Measurements from ENCODE around the gene LIMK1.
A peak's percentile ranks its signal among the peaks of the same experiment; 100 is the strongest.
"Not testable (repeated sequence)": the region's sequence is repeated elsewhere in the genome, so short reads cannot be mapped to it uniquely, and the experiment has no call there.

The LIMK1 gene

GRCh38 chr7:74084722-74085578, 1.3 kb downstream of the LIMK1 start:
- no peak for DNase-seq (ENCODE audit: low read depth)

DNA sequence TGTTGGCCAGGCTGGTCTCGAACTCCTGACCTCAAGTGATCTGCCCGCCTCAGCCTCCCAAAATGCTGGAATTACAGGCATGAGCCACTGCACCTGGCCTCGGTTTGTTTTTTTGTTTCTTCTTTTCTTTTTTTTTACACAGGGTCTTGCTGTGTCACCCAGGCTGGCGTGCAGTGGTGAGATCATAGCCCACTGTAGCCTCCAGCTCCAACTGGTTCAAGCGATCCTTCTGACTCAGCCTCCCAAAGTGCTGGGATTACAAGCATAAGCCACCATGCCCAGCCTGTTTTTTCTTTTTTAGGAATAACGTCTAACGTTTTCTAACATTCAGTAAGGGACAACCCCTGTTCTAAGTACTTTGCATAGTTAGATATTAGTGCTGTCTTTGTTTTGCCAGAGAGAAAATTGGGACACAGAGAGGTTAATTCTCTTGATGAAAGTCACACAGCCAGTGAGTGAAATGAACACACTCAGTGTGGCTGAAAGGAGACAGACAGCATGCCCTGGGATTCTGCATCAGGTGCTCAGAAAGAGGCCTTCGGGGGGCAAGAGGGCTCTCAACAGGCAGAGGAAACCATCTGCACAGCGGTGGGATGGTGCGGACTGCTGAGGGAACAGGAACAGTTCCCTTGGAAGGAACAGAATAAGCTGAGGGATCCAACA, 4.3 kb downstream of the LIMK1 start:
- no peak for DNase-seq (ENCODE audit: low read depth)

DNA sequence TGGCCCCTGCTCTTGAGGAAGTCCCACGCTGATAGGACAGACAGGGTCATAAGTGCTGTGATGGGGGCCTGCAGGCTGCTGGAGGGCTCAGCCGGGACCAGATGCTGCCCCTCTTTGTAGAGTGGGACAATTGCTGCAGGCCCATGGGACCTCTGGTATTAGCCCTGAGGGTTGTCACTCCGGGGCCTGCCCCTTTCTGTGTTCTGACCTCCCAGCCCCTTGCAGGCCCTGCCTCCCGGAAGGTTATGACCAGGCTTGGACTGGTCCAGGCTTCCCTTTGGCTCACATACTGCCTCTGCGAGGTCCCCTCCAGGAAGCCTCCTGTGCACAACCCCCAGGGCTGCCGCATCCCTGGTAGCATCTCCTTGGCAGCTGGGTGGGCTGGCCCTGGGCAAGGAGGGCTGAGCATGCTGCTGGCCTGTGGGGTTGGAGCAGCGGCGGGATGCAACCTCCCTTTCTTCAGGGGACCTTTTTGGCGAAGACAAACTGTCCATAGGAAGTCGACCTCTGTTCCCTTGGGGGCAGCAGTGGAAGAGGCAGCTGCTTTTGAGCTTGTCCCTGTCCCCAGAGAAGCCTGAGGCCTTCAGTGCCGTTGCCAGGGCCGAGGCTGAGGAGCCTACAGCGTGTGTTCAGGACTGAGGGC, 8.8 kb downstream of the LIMK1 start:
- no peak for DNase-seq (ENCODE audit: low read depth)

- no peak for DNase-seq (ENCODE audit: low read depth)
These were observed 9.4 kb downstream of the LIMK1 start for GRCh38 chr7:74092964-74093471.

DNA sequence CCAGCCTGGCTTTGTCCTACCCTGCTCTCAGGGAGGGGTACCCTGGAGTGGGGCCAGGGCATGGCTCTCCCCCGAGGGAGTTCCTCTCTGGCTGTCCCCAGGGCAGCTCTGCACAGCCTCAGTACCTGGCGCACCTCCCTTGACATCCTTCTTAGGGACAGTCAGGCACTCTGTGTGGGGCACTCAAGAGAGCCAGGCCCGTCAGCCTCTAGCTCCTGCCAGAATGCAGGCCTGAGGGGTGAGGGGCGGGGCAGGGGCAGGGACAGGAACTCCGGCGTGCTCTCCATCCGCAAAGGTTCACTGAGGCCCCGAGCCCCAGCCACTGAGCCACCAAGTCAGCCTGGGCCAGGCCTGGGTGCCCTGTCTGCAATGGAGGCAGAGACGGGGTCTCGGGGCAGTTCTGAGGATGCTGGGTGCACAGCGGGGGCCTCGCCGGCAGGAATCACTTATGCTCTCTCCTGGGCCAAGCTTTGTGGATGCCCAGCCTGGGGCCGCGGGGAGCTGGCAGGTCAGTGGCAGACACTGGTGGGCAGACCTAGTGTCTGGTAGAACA, 10.1 kb downstream of the LIMK1 start:
- DNase-seq (ENCODE audit: low read depth): no peak

DNA sequence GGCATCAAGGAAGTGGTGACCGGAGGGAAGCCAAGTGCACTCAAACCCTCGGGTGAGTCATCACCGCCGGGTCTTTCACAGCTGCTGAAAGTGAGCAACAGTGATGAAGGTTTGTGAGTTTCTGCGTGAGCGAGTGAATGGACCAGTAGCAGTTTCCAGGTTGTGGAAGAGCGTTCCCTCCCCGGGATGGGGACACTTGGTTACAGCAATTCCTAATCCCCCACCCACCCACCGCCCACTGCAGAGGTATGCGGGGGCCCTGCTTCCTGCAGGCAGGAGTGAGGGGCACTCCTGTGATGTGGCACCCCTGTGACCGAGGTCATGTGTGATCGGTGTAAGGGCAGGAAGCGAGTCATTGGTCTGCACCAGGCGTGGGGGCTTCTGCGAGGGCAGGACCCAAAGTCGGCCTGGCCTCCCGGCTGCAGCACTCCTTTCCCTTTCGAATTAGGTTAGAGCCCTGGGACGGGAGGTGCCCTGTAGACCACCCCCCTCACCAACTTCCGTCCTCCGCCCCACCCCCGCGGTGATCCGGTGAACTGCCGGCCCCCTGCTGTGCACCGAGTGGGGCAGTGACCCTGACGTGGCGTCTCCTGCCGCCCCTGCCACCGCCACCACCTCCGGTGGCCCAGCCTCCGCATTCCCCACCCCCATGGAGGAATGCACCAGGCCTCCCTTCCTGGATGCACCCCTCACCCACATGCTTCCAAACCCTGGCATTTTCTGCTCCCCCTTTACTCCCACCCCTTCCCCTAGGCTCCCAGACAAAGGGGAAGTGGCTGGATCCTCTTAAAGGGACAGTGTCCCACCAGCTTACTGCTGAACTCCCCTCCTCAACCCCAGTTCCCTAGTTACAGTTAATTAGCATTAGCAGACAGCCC, 10.9 kb downstream of the LIMK1 start:
- peak; percentile 93 for DNase-seq (ENCODE audit: low read depth)

GRCh38 chr7:74095135-74095534, 11.5 kb downstream of the LIMK1 start:
- DNase-seq (ENCODE audit: low read depth): no peak

DNA sequence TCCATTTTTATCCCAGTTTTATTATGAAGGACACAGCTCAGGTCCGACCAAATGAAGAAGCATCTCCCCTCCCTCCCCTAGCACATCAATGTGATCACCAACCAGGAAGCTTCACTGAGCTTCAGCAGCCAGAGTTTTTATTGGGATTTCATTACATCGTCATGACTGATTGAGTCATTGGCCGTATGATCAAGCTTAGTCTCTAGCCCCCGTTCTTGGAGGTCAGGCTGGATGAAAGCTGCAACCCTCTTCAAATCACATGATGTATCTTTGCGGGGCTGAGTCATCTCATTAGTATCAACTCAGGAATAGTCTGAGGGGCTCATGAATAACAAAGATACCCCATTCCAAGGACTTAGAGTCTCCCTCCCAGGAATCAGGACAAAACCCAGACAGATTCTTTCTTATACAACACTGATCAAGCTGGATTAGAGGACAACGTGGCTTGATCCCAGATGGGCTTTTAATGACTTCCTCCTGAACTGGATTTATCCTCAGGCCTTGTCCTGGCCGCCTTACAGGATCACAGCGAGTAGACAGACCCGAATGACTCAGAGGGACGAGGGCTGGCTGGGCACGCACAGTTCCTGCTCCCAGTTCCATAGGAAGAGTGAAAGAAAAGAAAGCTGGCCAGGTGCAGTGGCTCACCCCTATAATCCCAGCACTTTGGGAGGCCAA, 14.5 kb downstream of the LIMK1 start:
- DNase-seq (ENCODE audit: low read depth): peak; percentile 97

GRCh38 chr7:74099031-74099430, 15.4 kb downstream of the LIMK1 start:
- no peak for DNase-seq (ENCODE audit: low read depth)

DNA sequence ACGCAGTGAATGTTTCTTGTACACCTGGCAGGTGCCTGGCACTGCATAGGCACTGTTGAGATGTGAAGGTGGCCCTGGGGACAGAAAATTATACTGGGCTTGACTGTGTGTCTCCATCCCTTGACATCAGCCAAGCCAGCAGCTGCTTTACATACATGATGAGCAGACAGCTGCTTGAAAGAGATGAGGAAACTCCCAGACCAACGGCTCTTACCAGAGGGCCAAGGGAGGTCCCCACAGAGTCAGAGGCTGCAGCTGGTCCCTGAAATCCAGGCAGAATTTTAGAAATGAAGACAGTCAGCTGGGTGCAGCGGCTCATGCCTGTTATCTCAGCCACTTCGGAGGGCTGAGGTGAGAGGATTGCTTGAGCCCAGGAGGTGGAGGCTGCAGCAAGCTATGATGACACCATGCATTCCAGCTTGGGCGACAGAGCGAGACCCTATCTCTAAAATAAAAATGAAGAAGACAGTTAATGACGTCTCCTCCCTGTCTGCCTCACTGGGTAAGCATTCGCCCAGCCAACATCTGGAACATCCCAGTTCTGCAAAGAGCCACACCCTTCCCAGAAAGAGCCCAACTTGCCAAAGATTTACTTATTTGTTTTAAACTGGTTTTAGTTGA, 17.6 kb downstream of the LIMK1 start:
- DNase-seq (ENCODE audit: low read depth): no peak

DNA sequence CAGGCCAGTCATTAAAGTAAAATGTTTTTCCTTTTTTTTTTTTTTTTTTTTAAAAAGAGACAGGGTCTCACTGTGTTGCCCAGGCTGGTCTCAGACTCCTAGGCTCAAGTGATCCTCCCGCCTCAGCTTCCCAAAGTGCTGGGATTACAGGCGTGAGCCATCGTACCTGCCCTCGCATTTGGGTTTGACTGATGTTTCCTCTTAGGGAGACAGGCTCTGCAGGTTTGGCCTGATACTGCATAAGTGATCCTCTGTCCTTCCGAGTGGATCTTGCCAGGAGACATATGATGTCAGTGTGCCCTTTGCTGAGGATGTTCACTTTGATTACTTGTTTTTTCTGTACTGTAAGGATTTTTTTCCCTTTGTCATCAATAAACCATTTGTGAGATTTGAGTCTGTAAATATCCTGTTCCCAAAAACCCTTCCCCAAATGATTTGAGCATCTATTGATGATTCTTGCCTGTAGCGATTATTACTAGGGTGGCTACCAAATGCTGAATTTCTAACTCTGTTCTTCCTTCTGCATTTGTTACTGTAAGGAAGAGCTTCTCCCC, 19.7 kb downstream of the LIMK1 start:
- DNase-seq (ENCODE audit: low read depth): no peak

DNA sequence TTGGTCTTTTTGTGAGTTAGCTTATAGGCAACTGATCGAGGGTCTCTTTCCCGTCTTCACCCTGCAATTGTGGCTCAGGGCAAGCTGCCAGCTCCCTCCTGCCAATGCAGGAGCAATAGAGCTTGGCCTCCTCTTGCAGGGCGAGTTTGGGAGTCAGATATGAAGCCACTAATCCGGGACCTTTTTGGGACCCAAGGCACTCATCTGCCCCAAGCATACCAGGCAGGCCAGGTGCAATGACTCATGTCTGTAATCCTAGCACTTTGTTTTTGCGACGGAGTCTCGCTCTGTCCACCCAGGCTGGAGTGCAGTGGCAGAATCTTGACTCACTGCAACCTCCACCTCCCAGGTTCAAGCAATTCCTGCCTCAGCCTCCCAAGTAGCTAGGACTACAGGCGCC, 21.1 kb downstream of the LIMK1 start:
- no peak for DNase-seq (ENCODE audit: low read depth)

- DNase-seq (ENCODE audit: low read depth): no peak
These were observed 22.4 kb downstream of the LIMK1 start for GRCh38 chr7:74105992-74106391.

DNA sequence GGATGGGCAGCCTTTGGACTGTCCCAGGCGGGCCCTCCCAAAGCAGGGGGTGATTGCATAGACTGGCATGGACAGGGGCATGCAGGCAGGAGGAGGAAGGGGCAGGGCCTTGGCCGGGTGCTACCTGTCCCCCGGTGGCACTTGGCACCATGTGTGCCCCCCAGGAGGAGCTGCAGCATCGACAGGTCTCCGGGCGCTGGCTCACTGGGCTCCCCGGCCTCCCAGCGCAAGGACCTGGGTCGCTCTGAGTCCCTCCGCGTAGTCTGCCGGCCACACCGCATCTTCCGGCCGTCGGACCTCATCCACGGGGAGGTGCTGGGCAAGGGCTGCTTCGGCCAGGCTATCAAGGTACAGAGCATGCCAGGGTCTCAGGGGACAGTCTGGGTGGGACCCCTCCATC, 23.2 kb downstream of the LIMK1 start:
- no peak for DNase-seq (ENCODE audit: low read depth)

- DNase-seq (ENCODE audit: low read depth): no peak
These were observed 31.7 kb downstream of the LIMK1 start for GRCh38 chr7:74115326-74115725.

DNA sequence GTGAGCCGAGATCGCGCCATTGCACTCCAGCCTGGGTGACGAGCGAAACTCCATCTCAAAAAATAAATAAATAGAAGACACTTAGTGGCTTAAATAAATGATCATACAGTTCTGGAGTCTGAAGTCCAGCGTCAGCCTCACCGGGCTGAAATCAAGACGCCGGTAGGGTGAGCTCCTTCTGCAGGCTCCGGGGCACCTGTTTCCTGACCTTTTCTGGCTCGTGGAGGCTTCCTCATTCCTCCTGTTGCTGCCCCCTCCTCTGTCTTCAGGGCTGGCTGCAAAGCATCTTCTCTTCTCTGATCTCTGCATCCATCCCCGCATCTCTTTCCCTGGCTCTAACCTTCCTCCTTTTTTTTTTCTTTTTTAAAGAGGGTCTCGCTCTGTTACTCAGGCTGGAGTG, 32.8 kb downstream of the LIMK1 start:
- DNase-seq (ENCODE audit: low read depth): no peak

- no peak for DNase-seq (ENCODE audit: low read depth)
These were observed 36.2 kb downstream of the LIMK1 start for GRCh38 chr7:74119831-74120230.

DNA sequence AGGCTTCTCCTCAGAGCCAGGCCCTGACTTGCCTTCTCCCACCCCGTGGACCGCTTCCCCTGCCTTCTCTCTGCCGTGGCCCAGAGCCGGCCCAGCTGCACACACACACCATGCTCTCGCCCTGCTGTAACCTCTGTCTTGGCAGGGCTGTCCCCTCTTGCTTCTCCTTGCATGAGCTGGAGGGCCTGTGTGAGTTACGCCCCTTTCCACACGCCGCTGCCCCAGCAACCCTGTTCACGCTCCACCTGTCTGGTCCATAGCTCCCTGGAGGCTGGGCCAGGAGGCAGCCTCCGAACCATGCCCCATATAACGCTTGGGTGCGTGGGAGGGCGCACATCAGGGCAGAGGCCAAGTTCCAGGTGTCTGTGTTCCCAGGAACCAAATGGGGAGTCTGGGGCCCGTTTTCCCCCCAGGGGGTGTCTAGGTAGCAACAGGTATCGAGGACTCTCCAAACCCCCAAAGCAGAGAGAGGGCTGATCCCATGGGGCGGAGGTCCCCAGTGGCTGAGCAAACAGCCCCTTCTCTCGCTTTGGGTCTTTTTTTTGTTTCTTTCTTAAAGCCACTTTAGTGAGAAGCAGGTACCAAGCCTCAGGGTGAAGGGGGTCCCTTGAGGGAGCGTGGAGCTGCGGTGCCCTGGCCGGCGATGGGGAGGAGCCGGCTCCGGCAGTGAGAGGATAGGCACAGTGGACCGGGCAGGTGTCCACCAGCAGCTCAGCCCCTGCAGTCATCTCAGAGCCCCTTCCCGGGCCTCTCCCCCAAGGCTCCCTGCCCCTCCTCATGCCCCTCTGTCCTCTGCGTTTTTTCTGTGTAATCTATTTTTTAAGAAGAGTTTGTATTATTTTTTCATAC, 38.0 kb downstream of the LIMK1 start:
- DNase-seq (ENCODE audit: low read depth): no peak

DNA sequence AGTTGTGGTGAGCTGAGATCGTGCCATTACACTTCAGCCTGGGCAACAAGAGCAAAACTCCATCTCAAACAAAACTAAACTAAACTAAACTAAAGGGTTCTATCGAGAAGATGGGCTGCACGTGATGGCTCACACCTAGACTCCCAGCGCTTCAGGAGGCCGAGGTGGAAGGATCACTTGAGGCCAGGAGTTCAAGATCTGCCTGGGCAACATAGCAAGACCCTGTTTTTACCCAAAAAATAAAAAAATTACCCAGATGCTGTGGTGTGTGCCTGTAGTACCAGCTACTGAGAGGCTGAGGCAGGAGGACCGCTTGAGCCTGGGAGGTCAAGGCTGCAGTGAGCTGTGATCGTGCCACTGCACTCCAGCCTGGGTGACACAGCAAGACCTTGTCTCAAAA, 40.3 kb downstream of the LIMK1 start:
- not testable (repeated sequence) for DNase-seq (ENCODE audit: low read depth)

All from GM04504 (cell line).